ENCODE measurements around the gene CLCF1. TPM values are rescaled to one million over a fixed set of nuclear protein-coding genes. Genes with fewer than 3 reads are reported as not detected.

The CLCF1 gene
- total and polyA plus RNA-seq, 2 of the 13 experiments (the other 11 are each of a cell fraction or from before 2014, with no cell fraction given): 0.49 to 0.78 TPM

DNA sequence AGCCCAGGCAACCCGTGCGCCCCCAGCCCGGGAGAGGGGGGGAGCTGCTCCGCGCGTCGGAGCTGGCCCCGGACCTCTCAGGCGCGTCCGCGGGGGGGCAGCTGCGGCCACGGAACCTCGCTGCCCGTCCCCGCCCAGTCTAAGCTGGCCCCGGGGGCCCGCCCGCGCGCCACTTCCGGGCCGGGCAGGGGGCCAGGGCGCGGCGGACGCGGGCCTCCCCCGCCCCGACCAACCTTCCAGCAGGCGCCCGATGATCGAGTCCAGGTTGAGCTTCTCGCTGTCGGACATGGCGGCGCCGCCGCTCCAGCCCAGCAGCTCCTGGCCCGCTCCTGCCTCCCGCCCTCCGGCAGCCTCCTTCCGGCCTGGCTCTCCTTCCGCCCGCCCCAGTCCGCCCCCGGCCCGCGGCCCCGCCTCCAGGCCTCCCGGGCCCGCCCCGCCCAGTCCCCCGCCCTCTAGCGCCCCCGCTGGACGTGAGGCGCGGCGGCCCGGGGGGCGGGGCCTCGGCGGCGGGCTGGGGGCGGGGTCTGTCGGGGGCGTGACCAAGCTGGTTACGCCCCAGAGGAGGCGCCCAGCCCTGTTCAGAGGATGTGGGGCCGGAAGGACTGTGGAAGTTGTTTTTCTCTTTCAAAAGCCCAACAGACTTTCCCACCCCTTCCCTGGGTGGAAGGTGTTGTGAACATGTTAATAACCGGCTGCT is 28.2 kb upstream of the CLCF1 start, which contains the start of gene PPP1CA (continued):
- TF ChIP-seq ARID2 (CRISPR knock-in tag; IDR thresholded peaks at IDR 0.05; ENCODE audit: borderline replicate concordance): no peak
- TF ChIP-seq, protein P1, sequence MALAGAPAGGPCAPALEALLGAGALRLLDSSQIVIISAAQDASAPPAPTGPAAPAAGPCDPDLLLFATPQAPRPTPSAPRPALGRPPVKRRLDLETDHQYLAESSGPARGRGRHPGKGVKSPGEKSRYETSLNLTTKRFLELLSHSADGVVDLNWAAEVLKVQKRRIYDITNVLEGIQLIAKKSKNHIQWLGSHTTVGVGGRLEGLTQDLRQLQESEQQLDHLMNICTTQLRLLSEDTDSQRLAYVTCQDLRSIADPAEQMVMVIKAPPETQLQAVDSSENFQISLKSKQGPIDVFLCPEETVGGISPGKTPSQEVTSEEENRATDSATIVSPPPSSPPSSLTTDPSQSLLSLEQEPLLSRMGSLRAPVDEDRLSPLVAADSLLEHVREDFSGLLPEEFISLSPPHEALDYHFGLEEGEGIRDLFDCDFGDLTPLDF (CRISPR knock-in tag; IDR thresholded peaks at IDR 0.05): no peak
- TF ChIP-seq GTF2F1 (IDR thresholded peaks at IDR 0.05; ENCODE audit: low read length): no peak
- no peak for TF ChIP-seq HOXD1 (CRISPR knock-in tag; IDR thresholded peaks at IDR 0.05)
- TF ChIP-seq, protein P2, sequence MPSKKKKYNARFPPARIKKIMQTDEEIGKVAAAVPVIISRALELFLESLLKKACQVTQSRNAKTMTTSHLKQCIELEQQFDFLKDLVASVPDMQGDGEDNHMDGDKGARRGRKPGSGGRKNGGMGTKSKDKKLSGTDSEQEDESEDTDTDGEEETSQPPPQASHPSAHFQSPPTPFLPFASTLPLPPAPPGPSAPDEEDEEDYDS (CRISPR knock-in tag; IDR thresholded peaks at IDR 0.05): peak; percentile 59
- TF ChIP-seq ZNF7 (CRISPR knock-in tag; IDR thresholded peaks at IDR 0.05): no peak
- TF ChIP-seq ASH2L (IDR thresholded peaks at IDR 0.05; ENCODE audit: insufficient read length, low read depth, low read length): no peak
- no peak for TF ChIP-seq ZNF598 (CRISPR knock-in tag; IDR thresholded peaks at IDR 0.05; ENCODE audit: borderline replicate concordance)
- 0 out of 2 replicates have a peak, but pooled peaks have one; percentile 53 for TF ChIP-seq CCDC6 (CRISPR knock-in tag; IDR thresholded peaks at IDR 0.05)
- no peak for TF ChIP-seq ZNF451 (CRISPR knock-in tag; IDR thresholded peaks at IDR 0.05)
- no peak for TF ChIP-seq NFIC (IDR thresholded peaks at IDR 0.05; ENCODE audit: low read length)
- no peak for TF ChIP-seq ZNF317 (CRISPR knock-in tag; IDR thresholded peaks at IDR 0.05)
- no peak for TF ChIP-seq ATF1 (CRISPR knock-in tag; IDR thresholded peaks at IDR 0.05)
- TF ChIP-seq MTF2 (CRISPR knock-in tag; IDR thresholded peaks at IDR 0.05; ENCODE audit: borderline replicate concordance): no peak
- no peak for TF ChIP-seq SOX5 (CRISPR knock-in tag; IDR thresholded peaks at IDR 0.05; ENCODE audit: borderline replicate concordance)
- no peak for TF ChIP-seq SALL2 (CRISPR knock-in tag; IDR thresholded peaks at IDR 0.05)
- no peak for TF ChIP-seq ZNF205 (CRISPR knock-in tag; IDR thresholded peaks at IDR 0.05)
- TF ChIP-seq, protein P3, sequence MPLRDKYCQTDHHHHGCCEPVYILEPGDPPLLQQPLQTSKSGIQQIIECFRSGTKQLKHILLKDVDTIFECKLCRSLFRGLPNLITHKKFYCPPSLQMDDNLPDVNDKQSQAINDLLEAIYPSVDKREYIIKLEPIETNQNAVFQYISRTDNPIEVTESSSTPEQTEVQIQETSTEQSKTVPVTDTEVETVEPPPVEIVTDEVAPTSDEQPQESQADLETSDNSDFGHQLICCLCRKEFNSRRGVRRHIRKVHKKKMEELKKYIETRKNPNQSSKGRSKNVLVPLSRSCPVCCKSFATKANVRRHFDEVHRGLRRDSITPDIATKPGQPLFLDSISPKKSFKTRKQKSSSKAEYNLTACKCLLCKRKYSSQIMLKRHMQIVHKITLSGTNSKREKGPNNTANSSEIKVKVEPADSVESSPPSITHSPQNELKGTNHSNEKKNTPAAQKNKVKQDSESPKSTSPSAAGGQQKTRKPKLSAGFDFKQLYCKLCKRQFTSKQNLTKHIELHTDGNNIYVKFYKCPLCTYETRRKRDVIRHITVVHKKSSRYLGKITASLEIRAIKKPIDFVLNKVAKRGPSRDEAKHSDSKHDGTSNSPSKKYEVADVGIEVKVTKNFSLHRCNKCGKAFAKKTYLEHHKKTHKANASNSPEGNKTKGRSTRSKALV (CRISPR knock-in tag; IDR thresholded peaks at IDR 0.05): no peak; the same call in 1 of the 2 replicates
- TF ChIP-seq ZBTB38 (CRISPR knock-in tag; IDR thresholded peaks at IDR 0.05): no peak; the same call in 1 of the 2 replicates
- no peak; the same call in 1 of the 2 replicates for TF ChIP-seq ZNF431 (CRISPR knock-in tag; IDR thresholded peaks at IDR 0.05; ENCODE audit: borderline replicate concordance, low read depth)
- TF ChIP-seq CEBPB (IDR thresholded peaks at IDR 0.05; ENCODE audit: borderline replicate concordance, low read depth, low read length): no peak
- TF ChIP-seq, protein P4, sequence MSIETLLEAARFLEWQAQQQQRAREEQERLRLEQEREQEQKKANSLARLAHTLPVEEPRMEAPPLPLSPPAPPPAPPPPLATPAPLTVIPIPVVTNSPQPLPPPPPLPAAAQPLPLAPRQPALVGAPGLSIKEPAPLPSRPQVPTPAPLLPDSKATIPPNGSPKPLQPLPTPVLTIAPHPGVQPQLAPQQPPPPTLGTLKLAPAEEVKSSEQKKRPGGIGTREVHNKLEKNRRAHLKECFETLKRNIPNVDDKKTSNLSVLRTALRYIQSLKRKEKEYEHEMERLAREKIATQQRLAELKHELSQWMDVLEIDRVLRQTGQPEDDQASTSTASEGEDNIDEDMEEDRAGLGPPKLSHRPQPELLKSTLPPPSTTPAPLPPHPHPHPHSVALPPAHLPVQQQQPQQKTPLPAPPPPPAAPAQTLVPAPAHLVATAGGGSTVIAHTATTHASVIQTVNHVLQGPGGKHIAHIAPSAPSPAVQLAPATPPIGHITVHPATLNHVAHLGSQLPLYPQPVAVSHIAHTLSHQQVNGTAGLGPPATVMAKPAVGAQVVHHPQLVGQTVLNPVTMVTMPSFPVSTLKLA (IDR thresholded peaks at IDR 0.05): no peak
- 0 out of 2 replicates have a peak, but pooled peaks have one; percentile 42 for TF ChIP-seq ARNT2 (CRISPR knock-in tag; IDR thresholded peaks at IDR 0.05; ENCODE audit: low read depth)
- TF ChIP-seq ISL2 (CRISPR knock-in tag; IDR thresholded peaks at IDR 0.05): no peak
- TF ChIP-seq PAF1 (CRISPR knock-in tag; IDR thresholded peaks at IDR 0.05): no peak
- no peak for TF ChIP-seq PCBP1 (IDR thresholded peaks at IDR 0.05; ENCODE audit: borderline replicate concordance, low read depth, low read length)
- peak; percentile 34 for TF ChIP-seq HNRNPLL (IDR thresholded peaks at IDR 0.05; ENCODE audit: low read depth, low read length, poor library complexity, severe bottlenecking)

All from HepG2 (cell line).